Transverse colon (tissue), 4 donors: ENCODE measurements around the gene NKIRAS2. TPM values are rescaled to one million over a fixed set of nuclear protein-coding genes. Genes with fewer than 3 reads are reported as not detected.

ENCODE experiments used
- DNase-seq: peaks from one replicate; pipeline ENCODE4 v3.0.0-alpha.2; 2019
- H3K27ac ChIP-seq, 4 donors: fragments of 200-600 bp; sonication (generic); 2 replicates each; pipeline ENCODE4 v1.5.1; 2016 to 2018; ENCODE audit warnings: inconsistent platforms in 4 of 4
- H3K27me3 ChIP-seq: fragments of 200-600 bp; sonication (generic); 2 replicates; pipeline ENCODE4 v1.5.1; 2017; ENCODE audit warnings: inconsistent platforms
- H3K36me3 ChIP-seq, 4 donors: fragments of 200-600 bp; sonication (generic); 2 replicates each; pipeline ENCODE4 v1.5.1; 2017 to 2019; ENCODE audit warnings: inconsistent platforms in 4 of 4
- H3K4me1 ChIP-seq, 4 donors: fragments of 200-600 bp; sonication (generic); 2 replicates each; pipeline ENCODE4 v1.5.1; 2017 to 2020; ENCODE audit warnings: inconsistent platforms in 4 of 4
- H3K4me3 ChIP-seq, 4 donors: fragments of 200-600 bp; sonication (generic); 1 replicate in 1 of 4; 2 replicates in 3 of 4; pipeline versions ENCODE4 v1.5.1 to v1.6.1; 2017 to 2019; ENCODE audit warnings: inconsistent platforms in 4 of 4
- H3K9me3 ChIP-seq, 2 donors: fragments of 200-600 bp; sonication (generic); 2 replicates each; pipeline ENCODE4 v1.5.1; 2017 to 2019; ENCODE audit warnings: inconsistent platforms in 2 of 2
- EP300 ChIP-seq: sonication (generic); formaldehyde crosslinking; IDR thresholded peaks from one replicate; pipeline ENCODE4 v1.6.1; 2017; ENCODE audit warnings: antibody characterized with exemption, low read depth
- POLR2A ChIP-seq: fragments of 450-650 bp; IDR thresholded peaks from one replicate; pipeline ENCODE4 v1.6.1; 2016; ENCODE audit warnings: antibody characterized with exemption, mild to moderate bottlenecking, moderate library complexity
- POLR2AphosphoS5 ChIP-seq, 3 donors: sonication (generic); formaldehyde crosslinking; IDR thresholded peaks; one replicate each; pipeline ENCODE4 v1.6.1; 2016; ENCODE audit warnings: antibody characterized with exemption in 3 of 3
- WGBS, 2 donors: methylation state at CpG; one replicate each; pipeline ENCODE4 v1.1.5; 2018; ENCODE audit warnings: low coverage in 1 of 2; 5-methylcytosine and 5-hydroxymethylcytosine counted together
- in situ Hi-C, 4 donors: fragments of 200-750 bp; cut with MboI; loops; one replicate each; pipeline versions ENCODE4 v1.15.0 to v1.15.1; 2017; ENCODE audit warnings: low sequenced_read_pairs in 3 of 4, low pct_ligation_motif_present in 1 of 4, low pct_unique_long_range_greater_than_20kb in 1 of 4
- intact Hi-C: fragments of 100-400 bp; cut with DNase I; formaldehyde crosslinking; loops from one replicate; pipeline ENCODE4 v1.15.1; 2023; ENCODE audit warnings: low total_unique reads
- total RNA-seq, 4 donors: library from RNA; depleted of rRNA; stranded (reverse); fragments of >200 nt; gene quantifications; one replicate each; pipeline ENCODE4 v1.1.0, GENCODE V29; 2016
- TF ChIP-seq, protein P1 (sequence below), 5 experiments: fragments of 200-600 bp in 3 of 5; fragments of 450-650 bp in 2 of 5; sonication (generic) in 3 of 5; IDR thresholded peaks; 1 replicate in 2 of 5; 2 replicates in 3 of 5; pipeline ENCODE4 v1.5.1; 2016 to 2017; ENCODE audit warnings: antibody characterized with exemption in 5 of 5, inconsistent platforms in 3 of 5, mild to moderate bottlenecking in 2 of 5, moderate library complexity in 1 of 5

NKIRAS2 gene
- total RNA-seq, 4 donors from 2014 or later, result 20.5 to 52.7 (median 35.0) TPM

DNA sequence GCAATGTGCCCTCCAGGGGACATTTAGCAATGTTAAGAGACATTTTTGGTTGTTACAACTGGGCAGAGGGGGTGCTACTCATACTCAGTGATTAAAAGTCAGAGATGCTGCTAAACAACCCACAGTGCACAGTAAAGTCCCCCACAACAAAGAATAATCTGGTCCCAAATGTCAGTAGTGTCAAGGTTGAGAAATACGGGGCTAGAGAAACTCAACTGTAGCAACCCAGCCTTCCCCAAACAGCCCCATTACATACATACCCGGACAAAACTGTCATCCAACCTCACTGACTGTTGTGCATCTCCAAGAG, 23.1 kb upstream of the NKIRAS2 start:
- H3K36me3 ChIP-seq, result peaks cover 0 to 69% (median 31%) of the 10 kb centered on the region in 4 donors
- H3K27ac ChIP-seq, result peak overlapping the region in 1 of 4 donors; percentile 11

DNA sequence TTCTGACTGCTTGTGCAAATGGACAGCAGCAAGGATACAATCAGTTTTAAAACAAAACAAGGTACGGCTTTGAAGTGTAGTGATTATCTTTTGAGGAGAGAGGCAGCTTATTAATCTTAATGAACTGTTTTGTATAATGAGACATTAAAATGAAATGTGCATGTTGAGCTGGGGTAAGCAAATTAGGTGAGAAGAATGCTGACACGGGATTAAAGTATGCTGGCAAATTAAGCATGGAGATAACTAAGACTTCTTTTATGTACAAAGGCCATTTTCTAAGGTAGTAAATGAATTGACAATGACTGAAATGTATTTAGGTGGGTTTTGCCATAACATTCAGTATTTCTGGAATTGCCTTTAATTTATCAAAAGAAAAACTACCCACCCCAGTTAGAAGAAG, 21.4 kb upstream of the NKIRAS2 start:
- Histone ChIP-seq H3K27ac (no peak overlapping the region), H3K27me3 (no peaks in the 10 kb centered on the region), H3K4me1 (peaks cover 6 to 38% (median 22%) of the 10 kb centered on the region in 4 donors), H3K9me3 (no peaks in the 10 kb centered on the region), H3K4me3 (no peak overlapping the region), H3K36me3 (peaks cover 0 to 62% (median 22%) of the 10 kb centered on the region in 4 donors)
- in situ Hi-C loops, result no loop called here
- DNase-seq, result no peak
- TF ChIP-seq POLR2A (no peak), EP300 (no peak), POLR2AphosphoS5 (IDR thresholded peaks at IDR 0.05) (no peak)
- TF ChIP-seq, protein P1, sequence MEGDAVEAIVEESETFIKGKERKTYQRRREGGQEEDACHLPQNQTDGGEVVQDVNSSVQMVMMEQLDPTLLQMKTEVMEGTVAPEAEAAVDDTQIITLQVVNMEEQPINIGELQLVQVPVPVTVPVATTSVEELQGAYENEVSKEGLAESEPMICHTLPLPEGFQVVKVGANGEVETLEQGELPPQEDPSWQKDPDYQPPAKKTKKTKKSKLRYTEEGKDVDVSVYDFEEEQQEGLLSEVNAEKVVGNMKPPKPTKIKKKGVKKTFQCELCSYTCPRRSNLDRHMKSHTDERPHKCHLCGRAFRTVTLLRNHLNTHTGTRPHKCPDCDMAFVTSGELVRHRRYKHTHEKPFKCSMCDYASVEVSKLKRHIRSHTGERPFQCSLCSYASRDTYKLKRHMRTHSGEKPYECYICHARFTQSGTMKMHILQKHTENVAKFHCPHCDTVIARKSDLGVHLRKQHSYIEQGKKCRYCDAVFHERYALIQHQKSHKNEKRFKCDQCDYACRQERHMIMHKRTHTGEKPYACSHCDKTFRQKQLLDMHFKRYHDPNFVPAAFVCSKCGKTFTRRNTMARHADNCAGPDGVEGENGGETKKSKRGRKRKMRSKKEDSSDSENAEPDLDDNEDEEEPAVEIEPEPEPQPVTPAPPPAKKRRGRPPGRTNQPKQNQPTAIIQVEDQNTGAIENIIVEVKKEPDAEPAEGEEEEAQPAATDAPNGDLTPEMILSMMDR (IDR thresholded peaks at IDR 0.05), result no peak
- 44 to 58% methylated on average over 2 of the region's 2 CpGs for WGBS, 2 donors
- intact Hi-C loops, result no loop called here

More for the DNA sequence above, 23.1 kb upstream of the NKIRAS2 start:
- Histone ChIP-seq H3K9me3 (no peaks in the 10 kb centered on the region), H3K4me1 (peaks cover 0 to 21% (median 12%) of the 10 kb centered on the region in 4 donors), H3K27me3 (no peaks in the 10 kb centered on the region), H3K4me3 (no peak overlapping the region)
- no peak for TF ChIP-seq EP300
- no peak for TF ChIP-seq POLR2AphosphoS5 (IDR thresholded peaks at IDR 0.05)
- TF ChIP-seq, protein P1 (IDR thresholded peaks at IDR 0.05), result no peak
- no peak for TF ChIP-seq POLR2A
- no peak for DNase-seq
- 92% methylated on average over 2 of the region's 2 CpGs; no CpG with 5 or more reads in 1 of the 2 donors for WGBS, 2 donors
- in situ Hi-C loops (no loop called here), intact Hi-C loops (no loop called here)

DNA sequence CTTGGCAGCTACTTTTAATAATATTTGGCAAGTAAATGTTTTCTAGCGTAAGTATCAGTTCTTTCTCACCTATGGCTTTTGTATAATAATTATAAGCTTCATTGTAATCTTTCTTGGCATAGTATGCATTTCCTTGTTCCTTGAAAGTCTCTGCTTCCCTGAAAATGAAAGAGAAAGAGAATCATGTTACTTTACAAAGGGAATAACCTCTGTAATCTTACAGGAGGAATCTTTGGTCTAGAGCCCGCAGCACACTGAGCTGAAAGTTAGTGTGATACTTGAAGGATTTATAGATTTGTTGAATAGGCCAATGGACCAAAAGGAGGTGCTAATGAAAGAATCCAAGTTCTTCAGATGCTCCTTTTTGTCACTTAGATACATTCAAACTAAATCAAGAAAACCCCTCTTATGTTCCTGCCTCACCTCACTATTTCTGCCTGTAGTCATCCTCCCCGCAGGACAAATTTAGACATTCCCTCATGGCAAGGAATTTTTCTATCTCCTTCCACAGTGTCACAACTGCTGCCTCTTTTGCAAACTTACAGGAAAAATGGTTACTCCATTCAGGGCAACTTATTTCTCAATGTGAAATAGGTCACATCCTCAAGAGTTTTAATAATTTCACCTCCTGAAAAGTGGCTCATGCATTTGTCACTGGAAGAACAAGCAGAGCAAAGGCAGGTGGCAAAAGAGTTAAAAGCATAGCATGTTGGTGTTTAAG, 19.3 kb upstream of the NKIRAS2 start:
- no peaks in the 10 kb centered on the region for H3K9me3 ChIP-seq
- H3K4me1 ChIP-seq, result peaks cover 13 to 59% (median 30%) of the 10 kb centered on the region in 4 donors
- no peaks in the 10 kb centered on the region for H3K27me3 ChIP-seq
- no peak for TF ChIP-seq POLR2AphosphoS5 (IDR thresholded peaks at IDR 0.05)
- no peak for TF ChIP-seq EP300
- no peak for TF ChIP-seq POLR2A
- TF ChIP-seq, protein P1 (IDR thresholded peaks at IDR 0.05), result no peak
- DNase-seq, result no peak
- intact Hi-C loops (no loop called here), in situ Hi-C loops (no loop called here)
- H3K27ac ChIP-seq, result peak overlapping the region; percentile 53 to 81 (median 66)
- no peak overlapping the region for H3K4me3 ChIP-seq
- 60 to 66% methylated on average over 3 of the region's 3 CpGs for WGBS, 2 donors
- peaks cover 0 to 50% (median 15%) of the 10 kb centered on the region in 4 donors for H3K36me3 ChIP-seq

DNA sequence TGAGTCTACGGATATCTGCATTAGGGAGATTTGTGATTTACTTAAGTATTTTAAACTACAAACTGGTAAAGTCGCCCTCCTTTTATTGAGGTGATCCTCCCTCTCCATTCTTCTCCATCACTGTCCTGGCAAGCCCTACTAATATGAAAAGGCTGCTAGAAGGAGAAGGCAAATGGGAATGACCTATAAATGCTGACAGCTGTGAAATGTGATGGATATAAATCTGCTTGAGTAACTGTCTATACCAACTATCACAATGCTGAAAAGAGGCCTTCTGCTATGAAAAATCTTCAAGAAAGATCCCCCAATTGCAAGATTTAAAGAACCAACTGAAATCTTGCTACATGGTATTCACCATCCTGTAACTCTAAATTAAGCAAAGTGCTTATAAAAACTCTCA, 18.2 kb upstream of the NKIRAS2 start:
- Histone ChIP-seq H3K36me3 (peaks cover 0 to 40% (median 10%) of the 10 kb centered on the region in 4 donors), H3K27ac (peak overlapping the region in 1 of 4 donors; percentile 53), H3K27me3 (no peaks in the 10 kb centered on the region), H3K4me1 (peaks cover 13 to 67% (median 30%) of the 10 kb centered on the region in 4 donors), H3K4me3 (no peak overlapping the region), H3K9me3 (no peaks in the 10 kb centered on the region)
- in situ Hi-C loops, result no loop called here
- no peak for DNase-seq
- no peak for TF ChIP-seq EP300
- TF ChIP-seq POLR2A, result no peak
- intact Hi-C loops, result no loop called here
- 85 to 86% methylated on average over 2 of the region's 2 CpGs for WGBS, 2 donors
